Spinal cord (tissue), 10 donors: ENCODE measurements around the gene C14orf132. TPM values are rescaled to one million over a fixed set of nuclear protein-coding genes. Genes with fewer than 3 reads are reported as not detected.

Experiments used
- DNase-seq, 6 donors: peaks; one replicate each; pipeline versions ENCODE4 v3.0.0 to v3.0.0-alpha.2; 2013 to 2015; ENCODE audit warnings: low spot score in 6 of 6, low read depth in 4 of 6
- H3K27ac ChIP-seq: one replicate; pipeline ENCODE4 v1.5.1; 2013; ENCODE audit warnings: low read depth, low read length, control low read depth
- H3K27me3 ChIP-seq: one replicate; pipeline ENCODE4 v1.6.1; 2013; ENCODE audit warnings: low read length; ENCODE audit not compliant: control insufficient read depth, insufficient read depth
- H3K36me3 ChIP-seq: one replicate; pipeline ENCODE4 v1.6.1; 2013; ENCODE audit warnings: low read length; ENCODE audit not compliant: control insufficient read depth, insufficient read depth
- H3K4me1 ChIP-seq: one replicate; pipeline ENCODE4 v1.6.1; 2013; ENCODE audit warnings: low read length; ENCODE audit not compliant: control insufficient read depth, insufficient read depth
- H3K4me3 ChIP-seq: one replicate; pipeline ENCODE4 v1.5.1; 2013; ENCODE audit warnings: low read depth, low read length, control low read depth
- H3K9me3 ChIP-seq: one replicate; pipeline ENCODE4 v1.6.1; 2013; ENCODE audit warnings: low read length; ENCODE audit not compliant: control insufficient read depth, insufficient read depth
- WGBS: methylation state at CpG from one replicate; pipeline ENCODE4 v1.1.5; 2013; ENCODE audit warnings: missing lambda C conversion rate; ENCODE audit not compliant: insufficient coverage; 5-methylcytosine and 5-hydroxymethylcytosine counted together
- polyA plus RNA-seq, 2 donors: library from polyadenylated mRNA; unstranded; fragments of 120-200 nt; gene quantifications; one replicate each; pipeline ENCODE4 v1.2.1, GENCODE V29; 2013; ENCODE audit not compliant: insufficient read length in 2 of 2
- total RNA-seq, 2 donors: library from RNA; depleted of rRNA in 1 of 2; stranded (reverse); fragments of 120-200 nt in 1 of 2; fragments of >200 nt in 1 of 2; gene quantifications; one replicate each; pipeline versions ENCODE4 v1.2.3 to v1.2.4, GENCODE V29; 2013 to 2014
- donor health status: healthy.

Gene C14orf132
- total and polyA plus RNA-seq, 4 donors = 33.3 to 125 (median 76.0) TPM

GRCh38 chr14:96103075-96103474 lies 63.9 kb downstream of the C14orf132 start:
- WGBS = 79% methylated on average over 2 of the region's 2 CpGs
- Histone ChIP-seq H3K9me3 (no peaks in the 10 kb centered on the region), H3K27me3 (no peaks in the 10 kb centered on the region), H3K36me3 (no peaks in the 10 kb centered on the region), H3K4me3 (no peak overlapping the region), H3K27ac (no peak overlapping the region), H3K4me1 (peaks cover 24% of the 10 kb centered on the region)
- no peak for DNase-seq

GRCh38 chr14:96103560-96104460 lies 64.6 kb downstream of the C14orf132 start:
- no peaks in the 10 kb centered on the region for H3K27me3 ChIP-seq
- peaks cover 20% of the 10 kb centered on the region for H3K4me1 ChIP-seq
- no peaks in the 10 kb centered on the region for H3K36me3 ChIP-seq
- H3K27ac ChIP-seq = no peak overlapping the region
- no peaks in the 10 kb centered on the region for H3K9me3 ChIP-seq
- DNase-seq = no peak
- no peak overlapping the region for H3K4me3 ChIP-seq
- WGBS = 92% methylated on average over 5 of the region's 6 CpGs

- H3K4me1 ChIP-seq = peaks cover 20% of the 10 kb centered on the region
- no peak overlapping the region for H3K27ac ChIP-seq
- DNase-seq = no peak
- H3K4me3 ChIP-seq = no peak overlapping the region
- no peaks in the 10 kb centered on the region for H3K36me3 ChIP-seq
- no peaks in the 10 kb centered on the region for H3K9me3 ChIP-seq
- H3K27me3 ChIP-seq = no peaks in the 10 kb centered on the region
- WGBS = 76% methylated on average over 14 of the region's 19 CpGs
Measured at GRCh38 chr14:96104469-96105057, 65.4 kb downstream of the C14orf132 start.

GRCh38 chr14:96105089-96105925 lies 66.1 kb downstream of the C14orf132 start:
- WGBS = 71% methylated on average over 11 of the region's 16 CpGs
- peaks cover 16% of the 10 kb centered on the region for H3K4me1 ChIP-seq
- H3K9me3 ChIP-seq = no peaks in the 10 kb centered on the region
- H3K36me3 ChIP-seq = no peaks in the 10 kb centered on the region
- H3K27me3 ChIP-seq = no peaks in the 10 kb centered on the region
- DNase-seq = no peak
- H3K27ac ChIP-seq = no peak overlapping the region
- H3K4me3 ChIP-seq = no peak overlapping the region

- peak in 1 of 6 donors; percentile 49 for DNase-seq
- Histone ChIP-seq H3K4me3 (no peak overlapping the region), H3K9me3 (no peaks in the 10 kb centered on the region), H3K4me1 (peaks cover 10% of the 10 kb centered on the region), H3K27me3 (no peaks in the 10 kb centered on the region), H3K36me3 (no peaks in the 10 kb centered on the region), H3K27ac (no peak overlapping the region)
- WGBS = 80% methylated on average over 11 of the region's 15 CpGs
Measured at GRCh38 chr14:96105926-96106441, 66.8 kb downstream of the C14orf132 start.

GRCh38 chr14:96106891-96107290 lies 67.7 kb downstream of the C14orf132 start:
- Histone ChIP-seq H3K27me3 (no peaks in the 10 kb centered on the region), H3K27ac (no peak overlapping the region), H3K9me3 (no peaks in the 10 kb centered on the region), H3K4me1 (peaks cover 8% of the 10 kb centered on the region), H3K4me3 (no peak overlapping the region), H3K36me3 (no peaks in the 10 kb centered on the region)
- no peak for DNase-seq
- WGBS = 87% methylated on average over 5 of the region's 6 CpGs

- no peaks in the 10 kb centered on the region for H3K27me3 ChIP-seq
- no peak for DNase-seq
- no peaks in the 10 kb centered on the region for H3K36me3 ChIP-seq
- WGBS = 100% methylated on average over 2 of the region's 5 CpGs
- H3K9me3 ChIP-seq = no peaks in the 10 kb centered on the region
- no peak overlapping the region for H3K27ac ChIP-seq
- H3K4me1 ChIP-seq = peaks cover 8% of the 10 kb centered on the region
- no peak overlapping the region for H3K4me3 ChIP-seq
Measured at GRCh38 chr14:96108061-96108795, 69.1 kb downstream of the C14orf132 start.

- H3K4me3 ChIP-seq = no peak overlapping the region
- H3K36me3 ChIP-seq = no peaks in the 10 kb centered on the region
- 94% methylated on average over 8 of the region's 10 CpGs for WGBS
- DNase-seq = no peak
- H3K4me1 ChIP-seq = peaks cover 8% of the 10 kb centered on the region
- no peaks in the 10 kb centered on the region for H3K27me3 ChIP-seq
- no peaks in the 10 kb centered on the region for H3K9me3 ChIP-seq
- no peak overlapping the region for H3K27ac ChIP-seq
Measured at GRCh38 chr14:96108911-96109310, 69.7 kb downstream of the C14orf132 start.
